DMS53 (cell line): ENCODE measurements around the gene EIF4G3.
"Not testable (repeated sequence)": the region's sequence is repeated elsewhere in the genome, so short reads cannot be mapped to it uniquely, and the experiment has no call there.

Experiments used
- DNase-seq: peaks from one replicate; lab custom pipeline; 2025; lab: John Stamatoyannopoulos, UW

The EIF4G3 gene

GRCh38 chr1:21105807-21106206 is 70.9 kb downstream of the EIF4G3 start:
- DNase-seq, result no peak

DNA sequence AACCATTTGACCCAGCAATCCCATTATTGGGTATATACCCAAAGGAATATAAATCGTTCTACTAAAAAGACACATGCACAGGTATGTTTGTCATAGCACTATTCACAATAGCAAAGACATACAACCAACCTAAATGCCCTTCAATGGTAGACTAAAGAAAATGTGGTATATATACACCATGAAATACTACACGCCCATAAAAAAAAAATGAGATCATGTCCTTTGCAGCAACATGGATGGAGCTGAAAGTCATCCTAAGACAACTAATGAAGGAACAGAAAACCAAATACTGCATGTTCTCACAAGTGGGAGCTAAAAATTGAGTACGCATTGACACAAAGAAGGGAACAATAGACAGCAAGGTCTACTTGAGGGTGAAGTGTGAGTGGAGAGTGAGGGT is 72.0 kb downstream of the EIF4G3 start:
- peak; percentile 56 for DNase-seq

DNA sequence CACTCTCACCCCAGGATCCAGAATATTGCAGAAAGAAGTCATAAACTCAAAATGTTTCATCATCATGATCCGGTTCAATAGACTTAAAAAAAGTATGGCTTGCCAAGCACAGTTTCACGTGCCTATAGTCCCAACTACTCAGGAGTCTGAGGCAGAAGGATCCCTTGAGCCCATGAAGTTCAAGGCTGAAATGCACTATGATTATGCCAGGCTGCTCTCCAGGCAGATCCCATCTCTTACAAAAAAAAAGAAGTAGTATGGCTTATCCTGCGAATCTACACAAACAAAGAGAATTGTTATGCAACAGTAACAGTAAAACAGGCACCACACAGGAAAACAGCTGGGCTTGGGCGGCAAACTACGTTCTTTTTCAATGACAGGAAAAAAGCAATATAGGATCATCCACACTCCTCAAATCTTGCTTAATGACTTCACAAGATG is 76.2 kb downstream of the EIF4G3 start:
- no peak for DNase-seq

GRCh38 chr1:21099869-21100131 is 76.9 kb downstream of the EIF4G3 start:
- DNase-seq, result no peak

- no peak for DNase-seq
Measured at GRCh38 chr1:21099034-21099868, 77.4 kb downstream of the EIF4G3 start.

GRCh38 chr1:21098186-21098915 is 78.3 kb downstream of the EIF4G3 start:
- DNase-seq, result no peak

GRCh38 chr1:21097729-21098128 is 79.0 kb downstream of the EIF4G3 start:
- no peak for DNase-seq

DNA sequence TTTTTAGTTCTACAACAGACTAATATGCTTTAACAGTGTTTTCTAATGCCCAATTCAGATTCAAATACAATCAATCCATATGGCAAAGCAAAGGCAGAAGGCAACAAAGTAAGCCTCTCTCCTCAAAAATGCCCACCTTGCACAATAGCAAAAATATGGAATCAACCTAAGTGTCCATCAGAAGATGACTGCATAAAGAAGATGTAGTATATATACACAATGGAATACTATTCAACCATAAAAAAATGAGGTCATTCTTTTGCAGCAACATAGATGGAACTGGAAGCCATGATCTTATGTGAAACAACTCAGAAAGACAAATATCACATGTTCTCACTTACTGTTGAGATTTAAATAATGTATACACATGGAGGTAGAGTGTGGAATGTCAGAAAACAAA is 80.7 kb downstream of the EIF4G3 start:
- no peak for DNase-seq

DNA sequence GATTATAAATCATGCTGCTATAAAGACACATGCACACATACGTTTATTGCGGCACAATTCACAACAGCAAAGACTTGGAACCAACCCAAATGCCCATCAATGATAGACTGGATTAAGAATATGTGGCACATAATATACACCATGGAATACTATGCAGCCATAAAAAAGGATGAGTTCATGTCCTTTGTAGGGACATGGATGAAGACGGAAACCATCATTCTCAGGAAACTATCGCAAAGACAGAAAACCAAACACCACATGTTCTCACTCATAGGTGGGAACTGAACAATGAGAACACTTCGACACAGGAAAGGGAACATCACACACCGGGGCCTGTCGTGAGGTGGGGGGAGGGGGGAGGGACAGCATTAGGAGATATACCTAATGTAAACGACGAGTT is 82.4 kb downstream of the EIF4G3 start:
- DNase-seq, result not testable (repeated sequence)

DNA sequence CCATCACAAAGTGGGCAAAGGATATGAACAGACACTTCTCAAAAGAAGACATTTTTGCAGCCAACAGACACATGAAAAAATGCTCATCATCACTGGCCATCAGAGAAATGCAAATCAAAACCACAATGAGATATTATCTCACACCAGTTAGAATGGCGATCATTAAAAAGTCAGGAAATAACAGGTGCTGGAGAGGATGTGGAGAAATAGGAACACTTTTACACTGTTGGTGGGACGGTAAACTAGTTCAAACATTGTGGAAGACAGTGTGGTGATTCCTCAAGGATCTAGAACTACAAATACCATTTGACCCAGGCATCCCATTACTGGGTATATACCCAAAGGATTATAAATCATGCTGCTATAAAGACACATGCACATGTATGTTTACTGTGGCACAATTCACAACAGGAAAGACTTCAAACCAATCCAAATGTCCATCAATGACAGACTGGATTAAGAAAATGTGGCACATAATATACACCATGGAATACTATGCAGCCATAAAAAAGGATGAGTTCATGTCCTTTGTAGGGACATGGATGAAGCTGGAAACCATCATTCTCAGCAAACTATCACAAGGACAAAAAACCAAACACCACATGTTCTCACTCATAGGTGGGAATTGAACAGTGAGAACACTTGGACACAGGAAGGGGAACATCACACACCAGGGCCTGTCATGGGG is 83.3 kb downstream of the EIF4G3 start:
- DNase-seq, result not testable (repeated sequence)

DNA sequence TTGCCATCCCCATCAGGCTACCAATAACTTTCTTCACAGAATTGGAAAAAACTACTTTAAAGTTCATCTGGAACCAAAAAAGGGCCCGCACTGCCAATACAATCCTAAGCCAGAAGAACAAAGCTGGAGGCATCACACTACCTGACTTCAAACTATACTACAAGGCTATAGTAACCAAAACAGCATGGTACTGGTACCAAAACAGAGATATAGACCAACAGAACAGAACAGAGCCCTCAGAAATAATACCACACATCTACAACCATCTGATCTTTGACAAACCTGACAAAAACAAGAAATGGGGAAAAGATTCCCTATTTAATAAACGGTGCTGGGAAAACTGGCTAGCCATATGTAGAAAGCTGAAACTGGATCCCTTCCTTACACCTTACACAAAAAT is 84.2 kb downstream of the EIF4G3 start:
- not testable (repeated sequence) for DNase-seq

GRCh38 chr1:21091053-21091690 is 85.5 kb downstream of the EIF4G3 start:
- peak; percentile 24 for DNase-seq

GRCh38 chr1:21090463-21090862 is 86.2 kb downstream of the EIF4G3 start:
- DNase-seq, result no peak

DNA sequence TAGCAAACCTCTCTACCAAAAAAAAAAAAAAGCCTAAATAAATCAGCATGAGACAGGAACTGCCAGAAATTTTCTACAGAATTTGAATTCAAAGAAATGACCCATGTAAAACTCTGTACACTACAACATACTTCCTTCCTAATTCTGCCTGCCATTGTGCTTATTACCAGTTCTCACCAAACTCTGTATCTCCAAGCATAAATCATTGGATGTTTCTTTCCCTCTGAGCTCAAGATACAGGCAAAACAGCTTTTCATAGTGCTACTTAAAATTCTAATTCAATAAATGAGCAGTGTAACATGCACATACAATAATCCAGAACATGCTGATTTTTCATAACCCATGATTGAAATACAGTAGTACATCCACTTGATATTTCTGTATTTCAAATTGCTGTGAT is 87.0 kb downstream of the EIF4G3 start:
- DNase-seq, result no peak

- DNase-seq, result no peak
Measured at GRCh38 chr1:21089299-21089698, 87.4 kb downstream of the EIF4G3 start.

DNA sequence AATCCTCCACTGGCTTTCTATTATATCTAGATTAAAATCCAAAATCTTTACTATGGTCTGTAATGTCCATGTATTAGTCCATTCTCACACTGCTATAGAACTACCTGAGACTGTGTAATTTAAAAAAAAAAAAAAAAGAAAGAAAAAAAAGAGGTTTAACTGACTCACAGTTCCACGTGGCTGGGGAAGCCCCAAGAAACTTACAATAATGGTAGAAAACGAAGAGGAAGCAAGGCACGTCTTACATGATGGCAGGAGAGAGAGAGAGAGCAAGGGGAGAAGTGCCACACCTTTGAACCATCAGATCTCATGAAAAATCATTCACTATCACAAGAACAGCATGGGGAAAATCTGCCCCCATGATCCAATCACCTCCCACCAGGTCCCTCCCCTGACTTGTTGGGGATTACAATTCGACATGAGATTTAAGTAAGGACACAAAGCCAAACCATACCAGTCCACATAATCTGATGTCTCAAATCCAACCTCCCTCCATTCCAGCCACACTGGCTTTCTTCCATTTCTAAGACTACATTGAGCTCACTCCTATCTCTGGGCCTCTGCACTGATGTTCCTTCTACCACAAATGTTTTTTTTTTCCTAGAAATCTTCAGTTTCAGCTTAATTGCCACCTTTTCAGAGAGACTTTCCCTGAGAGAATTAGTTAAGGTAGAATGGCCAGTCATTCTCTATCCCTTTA is 92.4 kb downstream of the EIF4G3 start:
- DNase-seq, result no peak

GRCh38 chr1:21082073-21082472 is 94.6 kb downstream of the EIF4G3 start:
- DNase-seq, result no peak

- DNase-seq, result no peak
Measured at GRCh38 chr1:21077085-21077484, 99.6 kb downstream of the EIF4G3 start.

GRCh38 chr1:21072721-21073120 is 104.0 kb downstream of the EIF4G3 start:
- DNase-seq, result no peak

DNA sequence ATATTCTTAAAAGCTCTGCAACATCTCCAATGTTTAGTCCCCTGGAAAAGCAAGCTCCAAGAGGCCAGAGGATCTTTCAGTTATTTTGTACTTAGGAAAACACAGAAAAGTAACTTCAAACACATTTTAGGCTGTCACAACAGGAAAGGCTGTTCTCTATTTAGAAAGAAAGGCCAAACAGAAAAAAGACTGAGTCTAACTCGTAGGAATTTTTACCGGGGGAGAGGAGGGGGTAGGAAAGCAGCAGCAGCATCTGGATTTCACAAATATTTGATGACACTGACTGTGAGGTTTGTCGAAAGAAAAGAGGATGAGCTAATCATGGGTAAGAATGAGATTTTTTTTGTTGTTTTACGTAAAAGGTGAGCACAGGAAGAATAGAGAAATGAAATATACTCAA is 107.1 kb downstream of the EIF4G3 start:
- DNase-seq, result no peak

- no peak for DNase-seq
Measured at GRCh38 chr1:21068937-21069336, 107.8 kb downstream of the EIF4G3 start.
